GM19395 (cell line): Measurements from ENCODE around the gene EPHA6.
A peak's percentile ranks its signal among the peaks of the same experiment; 100 is the strongest.

Source experiments
- ATAC-seq: cut with Tn5 transposase; IDR thresholded peaks from one replicate; pipeline ENCODE4 v1.9.1; 2021; ENCODE audit warnings: mild to moderate bottlenecking, moderate library complexity; ENCODE audit not compliant: unreplicated experiment

Gene EPHA6

GRCh38 chr3:96813820-96814650 lies at the start of gene EPHA6:
Gene EPHA6 (plus strand): TSS chr3:96814594.
- peak; percentile 34 for ATAC-seq

- no peak for ATAC-seq
Observed at GRCh38 chr3:96776818-96777217, 37.6 kb upstream of the EPHA6 start.

- no peak for ATAC-seq
Observed at GRCh38 chr3:96779810-96780209, 34.6 kb upstream of the EPHA6 start.

- ATAC-seq: no peak
Observed at GRCh38 chr3:96796101-96796500, 18.3 kb upstream of the EPHA6 start.

- ATAC-seq: no peak
Observed at GRCh38 chr3:96803870-96804269, 10.5 kb upstream of the EPHA6 start.

GRCh38 chr3:96806341-96806740 lies 8.1 kb upstream of the EPHA6 start:
- no peak for ATAC-seq

- peak; percentile 97 for ATAC-seq
Observed at GRCh38 chr3:96813134-96813819, 1.1 kb upstream of the EPHA6 start.

GRCh38 chr3:96814651-96815567 lies 515 bp downstream of the EPHA6 start:
- no peak for ATAC-seq

GRCh38 chr3:96831175-96831574 lies 16.8 kb downstream of the EPHA6 start:
- ATAC-seq: no peak

- ATAC-seq: no peak
Observed at GRCh38 chr3:96833301-96833700, 18.9 kb downstream of the EPHA6 start.

- ATAC-seq: no peak
Observed at GRCh38 chr3:96836153-96836915, 21.9 kb downstream of the EPHA6 start.

GRCh38 chr3:96843505-96844203 lies 29.3 kb downstream of the EPHA6 start:
- ATAC-seq: no peak

GRCh38 chr3:96844204-96844514 lies 29.8 kb downstream of the EPHA6 start:
- ATAC-seq: no peak

GRCh38 chr3:96852849-96853248 lies 38.5 kb downstream of the EPHA6 start:
- no peak for ATAC-seq

GRCh38 chr3:96860882-96861281 lies 46.5 kb downstream of the EPHA6 start:
- no peak for ATAC-seq

GRCh38 chr3:96863129-96863740 lies 48.8 kb downstream of the EPHA6 start:
- ATAC-seq: peak; percentile 72

GRCh38 chr3:96865605-96866004 lies 51.2 kb downstream of the EPHA6 start:
- no peak for ATAC-seq

- ATAC-seq: no peak
Observed at GRCh38 chr3:96869316-96869715, 54.9 kb downstream of the EPHA6 start.

- ATAC-seq: no peak
Observed at GRCh38 chr3:96877510-96877909, 63.1 kb downstream of the EPHA6 start.

GRCh38 chr3:96900031-96900430 lies 85.6 kb downstream of the EPHA6 start:
- ATAC-seq: no peak
